ENCODE measurements around the gene TSKS. TPM values are rescaled to one million over a fixed set of nuclear protein-coding genes. Genes with fewer than 3 reads are reported as not detected.

The TSKS gene
- polyA plus RNA-seq, 1 donor (not counting 4 experiments of a cell fraction or from before 2014, with no cell fraction given), result 1.9 TPM

DNA sequence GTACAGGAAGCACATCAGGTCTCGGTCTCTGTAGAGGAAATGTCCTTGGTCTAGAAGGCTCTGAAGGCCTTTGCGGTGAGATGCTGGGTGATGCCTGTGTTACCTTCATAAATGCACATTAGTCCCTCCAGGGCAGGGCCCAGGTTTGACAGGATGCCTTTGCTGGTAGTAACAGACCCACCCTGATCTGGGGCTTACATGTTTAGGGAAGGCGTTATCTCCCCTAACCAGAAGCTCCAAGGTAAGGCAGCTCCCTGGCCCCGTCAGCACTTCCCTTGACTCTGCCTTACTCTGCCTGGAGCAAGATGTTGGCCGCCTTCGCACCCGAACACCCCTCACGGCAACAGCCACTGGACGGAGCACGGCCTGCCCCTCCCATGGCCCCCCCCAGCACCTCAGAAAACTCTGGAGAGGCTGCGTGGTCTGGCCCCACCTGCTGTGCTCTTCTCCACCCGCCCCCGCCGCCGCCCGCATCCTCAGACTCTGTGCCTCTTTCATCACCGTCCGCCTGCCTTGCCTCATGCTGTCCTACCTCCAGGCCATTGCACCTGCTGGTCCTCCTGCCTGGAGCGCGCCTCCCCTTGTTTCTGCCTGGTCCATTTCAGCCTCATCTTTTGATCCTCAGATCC, 12.8 kb upstream of the TSKS start:
- Histone ChIP-seq H2AFZ (ENCODE audit: control insufficient read depth, low read length) (no peak overlapping the region), H3K4me3 (ENCODE audit: control insufficient read depth in 2 of 3, extremely low read depth in 1 of 3, insufficient read depth in 2 of 3, low read depth in 1 of 3, low read length in 3 of 3) (no peak overlapping the region), H3K9me3 (ENCODE audit: control insufficient read depth, low read depth, low read length) (no peaks in the 10 kb centered on the region), H3K27ac (ENCODE audit: control insufficient read depth, insufficient read depth, low read length) (no peak overlapping the region), H3K36me3 (ENCODE audit: control insufficient read depth in 2 of 2, extremely low read depth in 1 of 2, insufficient read depth in 2 of 2, low read length in 2 of 2) (peaks cover 7 to 10% of the 10 kb centered on the region in 2 experiments), H3K9me1 (ENCODE audit: control insufficient read depth, extremely low read depth, insufficient read depth, low read length) (peaks cover 3% of the 10 kb centered on the region), H3K27me3 (ENCODE audit: control insufficient read depth, extremely low read depth, insufficient read depth, low read length) (no peaks in the 10 kb centered on the region), H3K79me2 (ENCODE audit: control insufficient read depth, insufficient read depth, low read length) (peaks cover 40% of the 10 kb centered on the region), H3K9ac (ENCODE audit: control insufficient read depth, extremely low read depth, insufficient read depth, low read length) (no peak overlapping the region), H4K20me1 (ENCODE audit: control insufficient read depth, extremely low read depth, insufficient read depth, low read length) (peaks cover 5% of the 10 kb centered on the region), H3K4me2 (ENCODE audit: control insufficient read depth, extremely low read depth, insufficient read depth, low read depth, low read length) (no peak overlapping the region), H3K4me1 (ENCODE audit: control insufficient read depth, extremely low read depth, insufficient read depth, low read length) (peaks cover 7% of the 10 kb centered on the region)
- FAIRE-seq (no peak), DNase-seq (ENCODE audit: low read depth, low spot score) (no peak)
- TF ChIP-seq, protein P1, sequence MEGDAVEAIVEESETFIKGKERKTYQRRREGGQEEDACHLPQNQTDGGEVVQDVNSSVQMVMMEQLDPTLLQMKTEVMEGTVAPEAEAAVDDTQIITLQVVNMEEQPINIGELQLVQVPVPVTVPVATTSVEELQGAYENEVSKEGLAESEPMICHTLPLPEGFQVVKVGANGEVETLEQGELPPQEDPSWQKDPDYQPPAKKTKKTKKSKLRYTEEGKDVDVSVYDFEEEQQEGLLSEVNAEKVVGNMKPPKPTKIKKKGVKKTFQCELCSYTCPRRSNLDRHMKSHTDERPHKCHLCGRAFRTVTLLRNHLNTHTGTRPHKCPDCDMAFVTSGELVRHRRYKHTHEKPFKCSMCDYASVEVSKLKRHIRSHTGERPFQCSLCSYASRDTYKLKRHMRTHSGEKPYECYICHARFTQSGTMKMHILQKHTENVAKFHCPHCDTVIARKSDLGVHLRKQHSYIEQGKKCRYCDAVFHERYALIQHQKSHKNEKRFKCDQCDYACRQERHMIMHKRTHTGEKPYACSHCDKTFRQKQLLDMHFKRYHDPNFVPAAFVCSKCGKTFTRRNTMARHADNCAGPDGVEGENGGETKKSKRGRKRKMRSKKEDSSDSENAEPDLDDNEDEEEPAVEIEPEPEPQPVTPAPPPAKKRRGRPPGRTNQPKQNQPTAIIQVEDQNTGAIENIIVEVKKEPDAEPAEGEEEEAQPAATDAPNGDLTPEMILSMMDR (optimal IDR thresholded peaks at IDR 0.05 in 1 of 3, IDR thresholded peaks at IDR 0.05 in 1 of 3, conservative IDR thresholded peaks at IDR 0.05 in 1 of 3; ENCODE audit: extremely low read depth in 1 of 3, insufficient read depth in 2 of 3, low read length in 3 of 3), result no peak
- TF ChIP-seq EZH2 (IDR thresholded peaks at IDR 0.05; ENCODE audit: low read length), result no peak
- dilution Hi-C loops (cut with MboI; ENCODE audit: extremely low pct_ligation_motif_present, low sequenced_read_pairs), result no loop called here

DNA sequence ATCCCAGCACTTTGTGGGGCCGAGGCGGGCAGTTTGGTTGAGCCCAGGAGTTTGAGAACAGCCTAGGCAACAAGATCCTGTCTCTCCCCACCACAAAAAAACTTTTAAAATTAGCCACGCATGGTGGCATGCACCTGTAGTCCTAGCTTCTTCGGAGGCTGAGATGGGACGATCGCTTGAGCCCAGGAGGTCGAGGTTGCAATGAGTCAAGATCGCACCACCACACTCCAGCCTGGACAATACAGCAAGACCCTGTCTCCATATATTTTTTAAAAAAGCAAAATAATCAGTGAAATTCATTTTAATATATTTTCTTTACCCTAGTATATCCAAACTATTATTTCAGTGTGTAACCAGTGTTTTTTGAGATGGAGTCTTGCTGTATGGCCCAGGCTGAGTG, 11.9 kb upstream of the TSKS start:
- no peak overlapping the region for H3K4me2 ChIP-seq (ENCODE audit: control insufficient read depth, extremely low read depth, insufficient read depth, low read depth, low read length)
- H3K9ac ChIP-seq (ENCODE audit: control insufficient read depth, extremely low read depth, insufficient read depth, low read length), result no peak overlapping the region
- TF ChIP-seq, protein P1 (optimal IDR thresholded peaks at IDR 0.05 in 1 of 3, IDR thresholded peaks at IDR 0.05 in 1 of 3, conservative IDR thresholded peaks at IDR 0.05 in 1 of 3; ENCODE audit: extremely low read depth in 1 of 3, insufficient read depth in 2 of 3, low read length in 3 of 3), result no peak
- TF ChIP-seq EZH2 (IDR thresholded peaks at IDR 0.05; ENCODE audit: low read length), result no peak
- FAIRE-seq (no peak), DNase-seq (ENCODE audit: low read depth, low spot score) (no peak)
- H3K4me3 ChIP-seq (ENCODE audit: control insufficient read depth in 2 of 3, extremely low read depth in 1 of 3, insufficient read depth in 2 of 3, low read depth in 1 of 3, low read length in 3 of 3), result no peak overlapping the region
- H4K20me1 ChIP-seq (ENCODE audit: control insufficient read depth, extremely low read depth, insufficient read depth, low read length), result peaks cover 5% of the 10 kb centered on the region
- H3K79me2 ChIP-seq (ENCODE audit: control insufficient read depth, insufficient read depth, low read length), result peaks cover 48% of the 10 kb centered on the region
- no peaks in the 10 kb centered on the region for H3K27me3 ChIP-seq (ENCODE audit: control insufficient read depth, extremely low read depth, insufficient read depth, low read length)
- H3K4me1 ChIP-seq (ENCODE audit: control insufficient read depth, extremely low read depth, insufficient read depth, low read length), result peaks cover 7% of the 10 kb centered on the region
- H3K9me1 ChIP-seq (ENCODE audit: control insufficient read depth, extremely low read depth, insufficient read depth, low read length), result peaks cover 3% of the 10 kb centered on the region
- H3K36me3 ChIP-seq (ENCODE audit: control insufficient read depth in 2 of 2, extremely low read depth in 1 of 2, insufficient read depth in 2 of 2, low read length in 2 of 2), result peaks cover 8 to 13% of the 10 kb centered on the region in 2 experiments
- no peak overlapping the region for H3K27ac ChIP-seq (ENCODE audit: control insufficient read depth, insufficient read depth, low read length)
- dilution Hi-C loops (cut with MboI; ENCODE audit: extremely low pct_ligation_motif_present, low sequenced_read_pairs), result no loop called here
- no peak overlapping the region for H2AFZ ChIP-seq (ENCODE audit: control insufficient read depth, low read length)
- no peaks in the 10 kb centered on the region for H3K9me3 ChIP-seq (ENCODE audit: control insufficient read depth, low read depth, low read length)
